WERI-Rb-1 (cell line): ENCODE data around the gene ZNF132.
"Not testable (repeated sequence)": the region's sequence is repeated elsewhere in the genome, so short reads cannot be mapped to it uniquely, and the experiment has no call there.

Source experiments
- DNase-seq: peaks from one replicate; pipeline ENCODE4 v3.0.0-alpha.2; 2020
- H3K27ac ChIP-seq: fragments of 250-450 bp; sonication (Bioruptor Pico); 2 replicates; pipeline ENCODE4 v1.5.1; 2020; ENCODE audit warnings: mild to moderate bottlenecking, moderate library complexity
- H3K27me3 ChIP-seq: fragments of 250-450 bp; sonication (Bioruptor Pico); 2 replicates; pipeline ENCODE4 v1.5.1; 2021; ENCODE audit warnings: mild to moderate bottlenecking, low read depth, moderate library complexity; ENCODE audit not compliant: insufficient read depth, severe bottlenecking
- H3K36me3 ChIP-seq: fragments of 250-450 bp; sonication (Bioruptor Pico); 2 replicates; pipeline ENCODE4 v1.5.1; 2020; ENCODE audit warnings: mild to moderate bottlenecking, moderate library complexity
- H3K4me3 ChIP-seq: 2 replicates; pipeline ENCODE4 v1.5.1; 2011; ENCODE audit warnings: low read depth, mild to moderate bottlenecking, control low read depth, low read length
- H3K9me3 ChIP-seq: fragments of 250-450 bp; sonication (Bioruptor Pico); 2 replicates; pipeline ENCODE4 v1.5.1; 2021; ENCODE audit warnings: mild to moderate bottlenecking, moderate library complexity; ENCODE audit not compliant: severe bottlenecking
- TF ChIP-seq, protein P1 (sequence below): IDR thresholded peaks from 2 replicates; pipeline ENCODE4 v1.5.1; 2011; ENCODE audit warnings: low read depth, mild to moderate bottlenecking, control low read depth, inconsistent platforms, low read length

ZNF132 gene

DNA sequence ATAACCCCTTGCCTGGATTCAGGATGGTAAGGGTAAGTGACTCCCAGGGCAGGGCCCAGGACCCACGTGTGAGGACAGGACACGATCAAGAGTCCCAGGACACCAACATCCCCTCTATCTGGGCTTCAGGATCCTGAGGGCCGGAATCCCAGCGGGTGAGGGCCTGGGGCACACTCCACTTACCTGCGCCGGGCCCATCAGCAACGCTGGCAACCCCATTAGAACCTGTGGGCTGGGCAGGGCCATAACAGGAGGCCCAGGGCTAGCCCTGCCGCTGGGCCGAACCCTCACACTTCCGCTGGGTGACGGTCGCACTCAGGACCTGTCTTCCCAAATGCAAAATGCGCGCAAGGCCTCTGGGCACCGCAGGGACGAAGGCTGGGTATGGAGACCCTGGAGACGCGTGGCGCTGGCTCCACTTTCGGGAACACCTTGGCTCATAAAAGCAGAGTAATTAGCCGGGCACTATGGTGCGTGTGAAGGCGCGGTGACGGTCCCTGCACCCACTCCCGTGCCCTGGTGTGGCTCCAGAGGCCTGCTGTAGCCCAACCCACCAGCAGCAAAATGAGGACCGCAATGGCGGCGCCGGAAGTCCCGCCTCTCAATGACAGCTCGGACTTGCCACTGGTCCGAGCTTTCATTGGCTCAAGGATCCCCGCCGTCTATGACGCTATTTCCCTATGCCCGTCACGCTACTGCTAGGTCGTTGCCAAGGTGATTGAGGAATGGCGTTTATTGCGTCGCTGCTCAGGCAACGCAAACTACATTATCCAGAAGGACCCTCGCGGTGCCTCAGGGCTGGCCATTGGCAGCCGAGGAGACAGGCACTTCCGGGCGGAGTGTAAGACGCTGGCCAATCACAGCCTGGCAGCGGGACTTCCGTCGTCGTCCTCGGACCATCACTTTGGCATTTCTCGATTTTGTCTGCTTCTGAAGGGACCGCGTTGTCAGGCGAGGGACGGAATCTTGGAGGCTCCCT lies at the start of gene ZNF132:
ZNF132 (minus strand) TSS at position 578 of the 979 bp plus-strand sequence; CDS start at position 246, 332 bp downstream.
- H3K27ac ChIP-seq: peak within 1 kb of the TSS; percentile 63
- peak; percentile 97 for DNase-seq
- no peaks in the 10 kb centered on the region for H3K27me3 ChIP-seq
- peaks cover 10% of the 10 kb centered on the region for H3K9me3 ChIP-seq
- TF ChIP-seq, protein P1, sequence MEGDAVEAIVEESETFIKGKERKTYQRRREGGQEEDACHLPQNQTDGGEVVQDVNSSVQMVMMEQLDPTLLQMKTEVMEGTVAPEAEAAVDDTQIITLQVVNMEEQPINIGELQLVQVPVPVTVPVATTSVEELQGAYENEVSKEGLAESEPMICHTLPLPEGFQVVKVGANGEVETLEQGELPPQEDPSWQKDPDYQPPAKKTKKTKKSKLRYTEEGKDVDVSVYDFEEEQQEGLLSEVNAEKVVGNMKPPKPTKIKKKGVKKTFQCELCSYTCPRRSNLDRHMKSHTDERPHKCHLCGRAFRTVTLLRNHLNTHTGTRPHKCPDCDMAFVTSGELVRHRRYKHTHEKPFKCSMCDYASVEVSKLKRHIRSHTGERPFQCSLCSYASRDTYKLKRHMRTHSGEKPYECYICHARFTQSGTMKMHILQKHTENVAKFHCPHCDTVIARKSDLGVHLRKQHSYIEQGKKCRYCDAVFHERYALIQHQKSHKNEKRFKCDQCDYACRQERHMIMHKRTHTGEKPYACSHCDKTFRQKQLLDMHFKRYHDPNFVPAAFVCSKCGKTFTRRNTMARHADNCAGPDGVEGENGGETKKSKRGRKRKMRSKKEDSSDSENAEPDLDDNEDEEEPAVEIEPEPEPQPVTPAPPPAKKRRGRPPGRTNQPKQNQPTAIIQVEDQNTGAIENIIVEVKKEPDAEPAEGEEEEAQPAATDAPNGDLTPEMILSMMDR: no peak
- peak within 1 kb of the TSS; percentile 82 for H3K4me3 ChIP-seq
- peaks cover 32% of the 10 kb centered on the region for H3K36me3 ChIP-seq

DNA sequence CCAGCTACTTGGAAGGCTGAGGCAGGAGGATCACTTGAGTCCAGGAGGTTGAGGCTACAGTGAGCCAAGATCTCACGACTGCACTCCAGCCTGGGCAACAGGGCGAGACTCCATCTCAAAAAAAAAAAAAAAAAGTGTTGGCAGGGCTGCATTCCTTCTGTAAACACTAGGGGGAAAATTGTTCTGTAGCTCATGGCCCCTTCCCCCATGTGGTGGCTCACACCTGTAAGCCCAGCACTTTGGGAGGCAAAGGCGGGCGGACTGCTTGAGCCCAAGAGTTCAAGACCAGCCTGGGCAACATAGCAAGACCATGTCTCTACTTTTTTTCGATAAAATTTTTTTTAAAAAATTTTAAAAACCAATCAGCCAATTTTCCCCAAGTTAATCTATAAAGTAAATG lies 44.4 kb upstream of the ZNF132 start:
- peaks cover 12% of the 10 kb centered on the region for H3K36me3 ChIP-seq
- not testable (repeated sequence) for H3K27ac ChIP-seq, H3K27me3 ChIP-seq, DNase-seq, H3K4me3 ChIP-seq, H3K9me3 ChIP-seq

DNA sequence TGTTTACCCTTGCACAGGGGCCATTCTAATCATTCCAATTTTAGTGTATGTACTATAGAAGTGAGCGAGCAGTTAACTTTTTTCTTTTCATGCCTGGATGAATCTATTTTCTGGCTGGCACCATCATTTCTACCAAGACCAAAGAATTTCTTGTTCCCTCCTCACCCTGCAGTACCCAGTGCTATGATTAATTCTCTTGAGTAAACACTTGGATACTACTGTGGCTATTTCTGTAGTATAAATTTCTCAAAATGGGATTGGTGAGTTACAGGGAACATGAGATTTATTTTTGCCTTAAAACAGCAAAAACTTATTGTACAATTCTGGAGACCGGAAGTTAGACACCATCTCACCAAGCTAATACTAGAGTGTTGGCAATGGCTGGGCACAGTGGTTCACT lies 43.8 kb upstream of the ZNF132 start:
- Histone ChIP-seq H3K4me3 (no peak overlapping the region), H3K27ac (no peak overlapping the region), H3K36me3 (peaks cover 17% of the 10 kb centered on the region), H3K27me3 (no peaks in the 10 kb centered on the region), H3K9me3 (no peaks in the 10 kb centered on the region)
- DNase-seq: no peak
- TF ChIP-seq, protein P1: no peak

DNA sequence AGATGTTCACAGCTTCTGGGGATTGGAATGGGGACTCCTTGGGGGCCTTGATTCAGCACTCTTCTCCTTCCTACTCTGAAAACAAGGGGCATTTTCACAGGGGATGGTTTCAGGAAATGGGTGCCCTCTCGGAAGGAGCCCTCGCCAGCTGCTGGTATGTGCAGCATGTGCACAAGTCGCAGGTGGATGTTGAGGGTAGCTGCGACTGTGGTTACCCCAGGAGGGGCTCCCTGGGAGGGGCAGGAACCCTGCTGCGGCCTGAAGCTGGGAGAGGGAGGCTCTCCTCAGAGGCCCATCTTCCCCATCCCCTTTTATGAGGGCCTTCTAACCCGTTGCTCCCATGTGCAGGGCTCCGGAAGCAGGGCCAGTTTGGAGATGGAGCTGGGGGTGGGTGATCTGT lies 42.4 kb upstream of the ZNF132 start:
- Histone ChIP-seq H3K4me3 (no peak overlapping the region), H3K27me3 (no peaks in the 10 kb centered on the region), H3K36me3 (peaks cover 24% of the 10 kb centered on the region), H3K9me3 (no peaks in the 10 kb centered on the region), H3K27ac (no peak overlapping the region)
- TF ChIP-seq, protein P1: no peak
- DNase-seq: no peak

DNA sequence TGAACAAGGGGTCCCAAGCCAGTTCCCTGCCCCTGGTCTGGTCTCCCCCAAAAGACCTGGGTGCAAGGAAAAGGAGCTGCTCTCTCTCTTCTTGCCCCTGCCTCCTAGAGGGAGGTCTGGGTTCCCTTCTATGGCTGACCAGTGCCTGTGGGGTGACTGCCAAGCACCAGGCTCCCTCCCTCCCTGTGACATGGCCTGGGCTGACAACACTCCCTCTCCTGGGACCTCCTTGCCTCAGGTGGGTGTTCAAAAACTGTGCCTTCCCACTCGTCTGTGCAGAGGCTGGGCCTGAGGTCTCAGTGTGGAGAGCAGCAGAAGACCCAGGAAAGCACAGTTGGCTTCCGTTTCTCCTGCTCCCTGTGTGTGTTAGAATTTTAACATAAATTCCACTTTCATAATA lies 40.9 kb upstream of the ZNF132 start:
- H3K36me3 ChIP-seq: peaks cover 24% of the 10 kb centered on the region
- no peak for DNase-seq
- no peaks in the 10 kb centered on the region for H3K27me3 ChIP-seq
- TF ChIP-seq, protein P1: no peak
- H3K27ac ChIP-seq: no peak overlapping the region
- H3K9me3 ChIP-seq: no peaks in the 10 kb centered on the region
- no peak overlapping the region for H3K4me3 ChIP-seq

DNA sequence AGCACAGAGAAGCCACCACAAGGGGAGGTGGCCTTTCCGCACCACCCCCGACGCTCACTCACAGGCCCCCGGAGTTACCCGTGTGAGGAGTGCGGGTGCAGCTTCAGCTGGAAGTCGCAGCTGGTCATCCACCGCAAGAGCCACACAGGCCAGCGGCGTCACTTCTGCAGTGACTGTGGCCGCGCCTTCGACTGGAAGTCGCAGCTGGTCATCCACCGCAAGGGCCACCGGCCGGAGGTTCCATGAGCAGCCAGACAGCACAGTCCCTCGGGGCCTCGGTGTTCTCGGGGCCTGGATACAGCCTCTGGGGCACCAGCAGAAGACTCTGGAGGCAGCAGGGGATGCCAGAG lies 40.5 kb upstream of the ZNF132 start:
- Histone ChIP-seq H3K27ac (no peak overlapping the region), H3K9me3 (no peaks in the 10 kb centered on the region), H3K4me3 (no peak overlapping the region), H3K27me3 (no peaks in the 10 kb centered on the region), H3K36me3 (peaks cover 24% of the 10 kb centered on the region)
- no peak for DNase-seq
- TF ChIP-seq, protein P1: no peak
